IPS DF 4.7 (cell line): ENCODE measurements around the gene SEPTIN5.

Experiments
- DNase-seq: peaks from one replicate; pipeline ENCODE4 v3.0.0-alpha.2; 2013; ENCODE audit warnings: low spot score; ENCODE audit errors: extremely low read depth

Gene SEPTIN5

GRCh38 chr22:19748139-19748538 lies 33.8 kb downstream of the SEPTIN5 start:
- DNase-seq: no peak

DNA sequence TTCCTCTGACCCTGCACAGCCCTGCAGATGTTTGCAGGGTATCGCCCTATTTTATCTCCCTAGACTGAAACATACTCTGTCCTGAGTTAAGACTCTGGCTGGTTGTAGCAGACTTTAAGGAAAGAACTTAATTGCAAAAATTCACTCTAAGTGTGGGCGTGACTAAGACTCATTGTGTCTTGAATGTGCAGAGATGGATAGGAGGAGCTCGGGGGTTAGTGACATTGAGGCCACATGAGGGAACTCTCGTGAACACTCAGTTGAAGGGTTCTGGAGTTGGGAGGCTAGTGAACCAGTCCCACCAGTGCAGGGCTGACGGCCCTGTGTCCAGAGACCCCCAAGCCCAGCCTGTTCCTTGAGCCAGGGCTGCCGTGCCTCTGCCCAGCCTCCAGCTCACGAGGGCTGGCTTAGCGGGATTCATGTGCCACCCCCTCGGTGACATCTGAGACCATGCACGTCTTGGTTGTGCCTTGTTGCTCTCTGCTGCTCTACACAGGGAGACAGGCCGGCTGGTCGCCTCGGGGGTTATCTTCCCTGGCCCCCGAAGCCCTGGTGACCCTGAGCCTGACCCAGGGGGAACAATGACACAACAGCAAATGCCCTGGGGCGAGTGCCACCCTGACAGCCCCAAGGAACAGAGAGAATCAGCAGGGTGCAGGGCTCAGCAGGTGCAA lies 34.8 kb downstream of the SEPTIN5 start:
- DNase-seq: no peak

DNA sequence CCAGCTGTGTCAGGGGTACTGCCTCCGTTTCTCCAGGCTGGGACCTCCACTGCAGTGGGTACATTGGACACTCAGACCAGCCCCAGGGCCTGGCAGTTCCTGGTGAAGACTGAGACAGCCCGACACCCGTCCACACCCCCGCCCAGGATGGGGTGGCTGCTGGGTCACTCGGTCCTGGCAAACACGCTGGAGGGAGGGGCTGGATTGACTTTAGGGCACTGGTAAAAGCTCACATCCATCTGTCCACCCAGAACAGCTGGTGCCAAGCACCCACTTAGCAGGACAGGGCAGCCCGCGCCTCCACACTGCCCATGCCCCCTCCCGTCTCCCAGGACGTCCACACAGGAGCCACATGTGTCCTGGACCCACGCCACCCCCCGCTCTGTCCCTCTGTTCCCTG lies 35.6 kb downstream of the SEPTIN5 start:
- DNase-seq: no peak

GRCh38 chr22:19750507-19751490 lies 36.5 kb downstream of the SEPTIN5 start:
- DNase-seq: no peak

- no peak for DNase-seq
Measured at GRCh38 chr22:19751497-19752245, 37.4 kb downstream of the SEPTIN5 start.

GRCh38 chr22:19753090-19753842 lies 39.0 kb downstream of the SEPTIN5 start:
- no peak for DNase-seq

- DNase-seq: no peak
Measured at GRCh38 chr22:19753996-19754700, 39.8 kb downstream of the SEPTIN5 start.

- no peak for DNase-seq
Measured at GRCh38 chr22:19754701-19755144, 40.4 kb downstream of the SEPTIN5 start.

DNA sequence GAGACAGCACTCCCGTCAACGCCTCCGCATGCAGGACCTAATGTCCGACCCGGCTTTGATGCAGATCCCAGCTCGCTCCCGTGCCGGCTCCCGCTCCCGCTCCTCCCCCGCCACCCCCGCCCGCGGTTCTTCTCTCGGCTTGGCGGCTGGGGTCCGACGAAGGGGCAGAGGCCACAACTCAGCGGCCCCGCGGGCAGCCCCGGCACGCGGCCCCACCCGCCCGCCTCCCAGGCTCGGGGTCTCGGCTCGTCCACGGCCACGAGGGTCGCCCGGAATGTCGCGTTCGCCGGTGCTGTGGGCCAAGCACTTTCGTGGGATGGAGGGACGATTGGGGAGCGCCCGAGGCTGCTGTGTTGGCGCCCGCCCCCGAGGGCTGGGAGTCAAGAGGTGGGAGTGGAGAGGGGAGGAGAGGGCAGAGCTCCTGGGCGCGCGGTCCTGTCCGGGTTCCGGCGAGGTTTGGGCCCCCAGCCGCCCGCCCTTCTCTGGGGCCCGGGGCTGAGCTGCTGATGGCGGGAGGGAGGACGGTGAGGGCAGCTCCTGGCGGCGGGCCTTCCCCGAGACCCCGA lies 40.9 kb downstream of the SEPTIN5 start:
- DNase-seq: no peak

GRCh38 chr22:19755722-19756287 lies 41.5 kb downstream of the SEPTIN5 start:
- DNase-seq: no peak

DNA sequence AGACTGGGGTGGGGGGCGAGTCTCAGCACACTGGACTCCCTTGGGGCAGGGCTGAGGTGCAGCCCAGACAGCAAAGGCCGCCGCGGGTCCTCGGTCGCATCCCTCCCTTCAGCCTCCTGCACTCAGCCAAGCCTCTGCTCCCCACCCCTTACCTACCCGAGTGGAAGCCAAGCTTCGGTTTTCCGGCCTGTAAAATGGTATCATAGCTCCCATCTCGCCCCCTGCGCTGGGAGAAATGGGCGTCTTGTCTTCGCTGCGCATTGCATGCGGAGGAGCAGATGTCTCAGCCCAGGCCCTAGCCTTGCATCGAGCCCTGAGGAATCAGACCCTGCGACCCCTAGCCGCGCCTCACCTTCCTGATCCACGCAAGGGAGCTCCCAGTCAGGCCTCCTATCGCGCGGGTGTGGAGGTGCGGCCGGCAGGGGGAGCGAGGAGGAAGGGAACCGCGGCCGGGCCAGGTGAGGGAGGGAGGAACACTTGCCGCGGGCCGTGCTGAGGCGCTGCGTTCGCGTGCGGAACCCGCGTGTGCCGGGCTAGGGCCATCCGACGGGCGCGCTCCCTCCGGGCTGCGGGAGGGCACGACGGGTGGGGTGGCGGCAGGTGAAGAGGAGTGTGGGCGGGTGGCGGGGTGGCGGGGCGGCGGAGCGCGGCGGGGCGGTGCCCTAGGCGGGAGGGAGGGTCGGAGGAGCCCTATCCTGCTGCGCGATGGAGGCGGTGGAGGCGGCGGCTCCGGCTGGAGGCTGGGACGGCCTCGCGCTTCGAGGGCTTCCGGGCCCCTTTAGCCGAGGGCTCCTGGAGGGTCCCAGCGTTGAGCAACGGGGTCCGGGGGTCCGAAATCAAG lies 42.2 kb downstream of the SEPTIN5 start:
- no peak for DNase-seq

DNA sequence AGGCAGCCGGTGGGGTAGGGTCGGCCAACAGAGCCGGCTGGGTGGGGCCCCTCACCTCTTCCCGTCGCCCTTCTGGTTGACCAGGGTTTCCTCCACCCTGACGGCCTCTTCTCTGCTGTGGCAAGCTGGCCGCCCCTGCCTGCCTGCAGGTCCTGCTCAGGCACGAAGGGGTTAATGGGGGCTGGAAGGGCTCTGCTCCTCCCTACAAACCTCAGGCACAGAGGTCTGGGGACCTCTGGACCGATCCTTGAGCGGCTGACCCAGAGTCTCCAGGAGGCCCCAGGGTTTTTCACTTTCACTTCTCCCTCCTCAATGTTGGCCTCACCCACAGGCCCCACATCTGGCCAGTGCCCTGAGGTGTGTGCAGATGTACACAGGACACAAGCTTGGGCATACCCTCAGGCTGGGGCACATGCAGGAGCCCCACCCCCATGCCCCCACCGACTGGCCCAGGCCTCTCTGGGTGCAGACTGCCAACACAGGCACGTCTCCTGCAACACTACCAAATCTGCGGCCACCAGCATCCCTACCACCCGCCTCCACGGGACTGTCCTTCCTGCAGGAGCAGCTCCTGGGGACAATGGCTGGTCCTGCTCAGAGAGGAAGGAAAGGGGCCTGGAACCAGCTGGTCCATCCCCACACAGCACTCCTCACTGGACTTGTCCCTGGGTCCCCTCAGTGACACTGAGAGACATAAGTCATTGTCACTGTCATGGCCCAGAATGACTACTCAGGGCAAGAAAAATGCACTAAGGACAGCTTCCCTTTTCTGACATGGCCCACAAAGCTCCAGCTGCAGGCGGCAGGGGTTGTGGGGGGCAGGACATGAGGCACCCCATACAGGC lies 43.1 kb downstream of the SEPTIN5 start:
- DNase-seq: no peak

GRCh38 chr22:19757985-19758895 lies 43.9 kb downstream of the SEPTIN5 start:
- no peak for DNase-seq

- DNase-seq: no peak
Measured at GRCh38 chr22:19758896-19759426, 44.7 kb downstream of the SEPTIN5 start.

GRCh38 chr22:19759427-19760057 lies 45.2 kb downstream of the SEPTIN5 start:
- DNase-seq: no peak
